Measurements from ENCODE around the gene PDIA4.
"Not testable (repeated sequence)": the region's sequence is repeated elsewhere in the genome, so short reads cannot be mapped to it uniquely, and the experiment has no call there.

Gene PDIA4

GRCh38 chr7:149028346-149029109 lies at the start of gene PDIA4:
Gene PDIA4 (minus strand): TSS chr7:149028505. CDS start chr7:149028408, 97 bp downstream.
- DNase-seq (ENCODE audit: low spot score) = peak; percentile 100

DNA sequence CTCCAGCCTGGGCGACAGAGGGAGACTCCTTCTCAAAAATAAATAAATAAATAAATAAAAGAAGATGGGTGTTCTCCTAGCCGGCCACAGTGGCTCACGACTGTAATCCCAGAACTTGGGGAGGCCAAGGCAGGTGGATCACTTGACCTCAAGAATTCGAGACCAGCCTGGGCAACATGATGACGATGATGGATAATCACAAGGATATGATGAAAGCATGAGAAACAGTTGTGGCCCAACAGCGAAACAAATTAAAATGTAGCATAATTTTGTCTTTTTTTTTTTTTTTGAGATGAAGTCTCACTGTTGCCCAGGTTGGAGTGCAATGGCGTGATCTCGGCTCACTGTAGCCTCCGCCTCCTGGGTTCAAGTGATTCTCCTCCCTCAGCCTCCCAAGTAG lies 49.3 kb upstream of the PDIA4 start:
- DNase-seq (ENCODE audit: low spot score) = no peak

- no peak for DNase-seq (ENCODE audit: low spot score)
Observed at GRCh38 chr7:149075286-149075685, 47.0 kb upstream of the PDIA4 start.

DNA sequence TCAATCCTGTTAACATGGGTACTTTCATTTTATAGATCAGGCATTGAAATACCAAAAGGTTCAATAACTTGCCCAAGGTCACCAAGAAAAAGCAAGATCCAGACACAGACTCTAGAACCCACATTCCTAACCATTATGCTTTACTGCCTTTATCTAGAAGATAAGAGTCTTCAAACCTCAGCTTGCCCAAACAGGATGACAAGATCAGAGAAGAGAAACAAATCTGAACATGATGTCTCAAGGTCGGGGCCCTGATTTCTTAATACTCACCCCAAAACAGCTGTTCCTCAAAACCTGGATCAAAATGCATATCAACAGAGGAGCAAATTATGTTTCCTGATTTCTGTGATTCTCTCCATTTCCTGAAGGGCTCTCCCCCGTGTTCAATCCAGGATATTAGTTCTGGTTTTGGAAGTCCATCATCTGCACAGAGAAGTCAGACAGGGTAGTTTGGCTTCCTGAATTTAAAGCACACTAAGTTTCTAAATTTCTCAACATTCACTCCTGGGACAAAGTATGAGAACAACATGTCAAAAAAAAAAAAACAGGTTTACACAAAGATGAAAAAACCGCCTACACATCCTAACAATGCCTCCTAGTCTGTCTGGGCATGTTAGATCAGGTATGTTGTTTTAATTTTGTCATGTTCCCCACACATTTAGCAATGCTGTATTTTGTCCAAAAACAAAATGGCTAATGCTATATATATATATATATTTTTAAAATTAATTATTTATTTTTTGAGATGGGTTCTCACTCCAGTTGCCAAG lies 46.0 kb upstream of the PDIA4 start:
- DNase-seq (ENCODE audit: low spot score) = no peak

- no peak for DNase-seq (ENCODE audit: low spot score)
Observed at GRCh38 chr7:149072438-149072775, 44.1 kb upstream of the PDIA4 start.

DNA sequence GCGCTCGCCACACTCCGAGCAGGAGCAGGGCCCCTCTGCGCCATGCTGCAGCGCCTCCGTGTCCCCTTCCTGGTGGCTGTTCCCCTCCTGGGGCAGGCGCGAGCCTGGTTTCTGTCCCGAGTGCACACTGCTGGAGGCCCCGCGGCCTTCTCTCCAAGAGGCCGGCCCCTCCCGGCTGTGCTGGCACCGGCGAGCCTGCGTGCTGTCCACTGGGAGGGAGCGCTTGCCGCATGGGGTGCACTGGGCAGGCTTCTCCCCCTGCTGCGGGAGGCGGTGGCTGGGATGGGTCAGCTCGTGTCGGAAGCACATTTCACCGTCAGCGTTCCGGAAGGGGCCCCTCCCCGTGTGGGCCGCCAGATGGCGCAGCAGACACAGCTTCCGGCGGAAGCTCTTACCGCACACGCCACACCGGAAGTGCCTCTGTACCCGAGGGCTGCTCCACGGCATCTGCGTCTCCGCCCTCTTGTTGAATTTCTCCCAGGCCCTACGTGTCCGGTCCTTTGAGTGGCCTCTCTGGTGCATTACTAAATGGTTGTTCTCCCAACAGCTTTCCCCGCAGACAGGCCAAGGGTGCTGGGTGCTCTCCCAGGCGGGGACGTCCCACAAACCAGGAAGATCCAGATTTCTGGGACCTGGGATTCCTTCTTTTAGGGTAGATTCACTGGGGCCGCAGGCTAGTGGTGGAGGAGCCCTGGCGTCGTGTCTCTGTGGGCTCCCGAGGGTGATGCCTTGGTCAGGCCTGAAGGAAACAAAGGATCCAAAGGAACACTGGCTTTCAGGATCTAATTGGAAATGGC lies 43.5 kb upstream of the PDIA4 start:
- peak; percentile 76 for DNase-seq (ENCODE audit: low spot score)

GRCh38 chr7:149071182-149071635 lies 42.9 kb upstream of the PDIA4 start:
- DNase-seq (ENCODE audit: low spot score) = no peak

- no peak for DNase-seq (ENCODE audit: low spot score)
Observed at GRCh38 chr7:149070372-149071125, 42.2 kb upstream of the PDIA4 start.

DNA sequence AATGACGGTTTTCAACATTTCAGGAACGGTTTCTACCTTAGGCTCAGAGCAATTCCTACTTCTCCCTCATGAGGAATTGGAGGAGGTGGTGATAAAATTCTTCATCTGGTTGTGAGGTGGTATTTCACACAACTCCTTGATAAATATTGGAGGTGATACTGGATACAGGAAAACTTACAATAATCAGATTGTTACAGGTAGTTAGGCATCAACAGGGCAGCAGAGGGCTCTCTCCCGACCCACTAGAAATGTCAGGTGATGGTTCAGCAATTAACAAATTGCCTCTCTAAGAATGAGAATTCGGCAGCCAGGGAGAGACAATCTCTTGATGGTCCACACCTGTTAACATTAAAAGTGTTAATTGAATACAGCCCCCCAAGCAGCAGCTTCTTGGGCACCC lies 39.6 kb upstream of the PDIA4 start:
- DNase-seq (ENCODE audit: low spot score) = no peak

DNA sequence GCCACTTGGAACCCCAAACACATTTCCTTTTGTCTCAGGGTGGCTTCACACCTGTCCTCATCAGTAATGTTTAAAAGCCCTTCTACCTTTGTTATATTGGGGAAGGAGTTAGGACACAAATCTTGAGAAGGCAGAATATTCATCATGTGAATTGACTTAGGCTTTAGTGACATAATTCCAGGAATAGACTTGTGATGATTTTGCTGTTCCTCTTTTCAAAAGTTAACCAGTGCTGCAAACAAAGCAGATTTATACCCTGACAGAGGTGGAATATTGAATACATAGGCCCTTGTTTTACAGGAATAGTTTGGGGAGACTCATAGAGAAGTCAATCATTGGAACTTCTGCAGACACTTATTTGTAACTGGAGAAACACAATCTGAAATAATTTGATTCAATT lies 35.2 kb upstream of the PDIA4 start:
- no peak for DNase-seq (ENCODE audit: low spot score)

GRCh38 chr7:149062217-149062899 lies 34.1 kb upstream of the PDIA4 start:
- DNase-seq (ENCODE audit: low spot score) = not testable (repeated sequence)

- no peak for DNase-seq (ENCODE audit: low spot score)
Observed at GRCh38 chr7:149060156-149060555, 31.9 kb upstream of the PDIA4 start.

DNA sequence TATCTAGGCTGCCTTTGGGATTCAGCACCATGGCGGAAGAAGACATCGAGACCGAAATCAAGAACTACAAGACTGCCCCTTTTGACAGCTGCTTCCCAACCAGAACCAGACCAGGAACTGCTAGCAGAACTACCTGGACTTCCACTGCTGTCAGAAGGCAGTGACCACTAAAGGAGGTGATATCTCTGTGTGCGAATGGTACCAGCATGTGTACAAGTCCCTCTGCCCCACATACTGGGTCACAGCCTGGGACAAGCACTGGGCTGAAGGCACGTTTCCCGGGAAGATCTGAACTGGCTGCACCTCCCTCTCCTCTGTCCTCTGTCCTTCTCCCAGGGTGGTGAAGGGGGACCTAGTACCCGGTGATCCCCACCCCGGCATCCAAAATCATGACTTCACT lies 25.6 kb upstream of the PDIA4 start:
- no peak for DNase-seq (ENCODE audit: low spot score)

- no peak for DNase-seq (ENCODE audit: low spot score)
Observed at GRCh38 chr7:149053384-149053783, 25.1 kb upstream of the PDIA4 start.

DNA sequence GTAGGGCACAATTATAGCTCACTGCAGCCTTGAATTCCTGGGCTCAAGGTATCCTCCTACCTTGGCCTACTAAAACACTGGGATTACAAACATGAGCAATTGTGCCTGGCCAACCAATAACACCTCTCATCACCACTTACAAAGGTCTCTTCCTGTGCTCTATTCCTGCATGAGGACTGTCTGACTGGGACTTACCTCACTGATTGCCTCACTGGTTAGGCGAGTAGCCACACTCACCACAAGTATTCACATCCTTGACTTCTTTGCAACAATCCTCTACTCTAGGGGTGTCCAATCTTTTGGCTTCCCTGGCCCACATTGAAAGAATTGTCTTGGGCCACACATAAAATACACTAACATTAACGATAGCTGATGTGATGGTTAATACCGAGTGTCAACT lies 22.6 kb upstream of the PDIA4 start:
- no peak for DNase-seq (ENCODE audit: low spot score)

DNA sequence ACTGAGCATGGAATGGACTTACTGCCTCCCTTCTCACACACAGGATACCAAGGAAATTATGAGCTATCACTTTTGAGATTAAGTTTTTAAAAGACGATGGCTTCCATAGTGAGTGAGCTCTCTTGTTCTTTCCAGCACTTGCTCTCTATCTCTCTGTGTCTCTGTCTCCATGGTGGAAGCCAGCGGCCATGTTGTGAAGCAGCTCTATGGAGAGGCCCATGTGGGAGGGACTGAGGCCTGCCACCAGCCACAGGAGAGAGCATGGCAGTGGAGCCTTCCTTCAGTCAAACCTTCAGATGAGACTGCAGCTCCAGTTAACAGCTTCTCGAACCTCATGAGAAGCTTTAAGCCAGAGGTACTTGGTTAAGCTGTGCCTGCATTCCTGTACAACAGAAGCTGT lies 20.5 kb upstream of the PDIA4 start:
- no peak for DNase-seq (ENCODE audit: low spot score)

DNA sequence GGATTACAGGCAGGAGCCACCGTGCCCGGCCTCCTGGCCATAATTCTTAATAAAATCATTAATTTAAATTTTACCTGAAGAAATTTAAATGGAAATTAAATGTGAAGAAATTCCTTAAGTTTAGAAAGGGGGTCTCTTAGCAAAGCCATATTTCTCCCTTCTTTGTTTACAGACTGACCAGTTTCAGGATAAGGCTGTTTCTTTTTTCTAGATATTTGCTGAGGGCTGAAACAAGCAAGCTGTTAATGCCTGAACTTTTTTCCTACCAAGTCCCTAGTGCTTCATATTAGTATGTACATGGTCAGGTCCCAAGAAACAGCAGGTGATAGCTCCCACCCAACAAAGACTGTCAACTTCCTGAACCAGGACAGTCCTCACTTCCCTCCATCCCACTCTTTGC lies 18.1 kb upstream of the PDIA4 start:
- DNase-seq (ENCODE audit: low spot score) = no peak

GRCh38 chr7:149043936-149044335 lies 15.6 kb upstream of the PDIA4 start:
- no peak for DNase-seq (ENCODE audit: low spot score)

GRCh38 chr7:149041350-149041749 lies 13.0 kb upstream of the PDIA4 start:
- no peak for DNase-seq (ENCODE audit: low spot score)

DNA sequence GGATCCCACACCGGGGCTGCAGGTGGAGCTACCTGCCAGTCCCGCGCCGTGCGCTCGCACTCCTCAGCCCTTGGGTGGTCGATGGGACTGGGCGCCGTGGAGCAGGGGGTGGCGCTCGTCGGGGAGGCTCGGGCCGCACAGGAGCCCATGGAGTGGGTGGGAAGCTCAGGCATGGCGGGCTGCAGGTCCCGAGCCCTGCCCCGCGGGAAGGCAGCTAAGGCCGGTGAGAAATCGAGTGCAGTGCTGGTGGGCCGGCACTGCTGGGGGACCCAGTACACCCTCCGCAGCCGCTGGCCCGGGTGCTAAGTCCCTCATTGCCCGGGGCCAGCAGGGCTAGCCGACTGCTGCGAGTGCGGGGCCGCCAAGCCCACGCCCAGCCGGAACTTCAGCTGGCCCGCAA lies 10.3 kb upstream of the PDIA4 start:
- not testable (repeated sequence) for DNase-seq (ENCODE audit: low spot score)

DNA sequence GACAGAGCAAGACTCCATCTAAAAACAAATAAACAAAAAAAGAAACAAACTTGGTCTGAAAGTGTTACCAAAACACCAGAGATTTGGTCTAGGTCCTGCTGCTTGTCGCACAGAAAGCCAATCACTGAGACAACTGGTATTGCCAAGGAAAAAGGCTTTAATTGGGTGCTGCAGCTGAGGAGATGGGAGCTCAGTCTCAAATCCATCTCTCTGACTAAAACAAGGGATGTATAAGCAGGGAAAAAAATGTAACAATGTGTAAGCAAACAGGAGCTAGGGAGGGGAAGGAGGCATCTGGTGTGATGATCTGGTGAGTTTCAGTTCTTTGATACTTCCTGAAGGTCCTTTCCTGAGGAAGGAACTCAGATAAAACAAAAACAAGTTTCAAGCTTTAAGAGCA lies 8.4 kb upstream of the PDIA4 start:
- DNase-seq (ENCODE audit: low spot score) = no peak

Data from ecto neural progenitor cell (in vitro differentiated cells).